ENCODE measurements around the gene SLC25A13. TPM values are rescaled to one million over a fixed set of nuclear protein-coding genes. Genes with fewer than 3 reads are reported as not detected.

The SLC25A13 gene
- total and polyA plus RNA-seq, 9 donors = 11.4 to 32.6 (median 23.1) TPM

DNA sequence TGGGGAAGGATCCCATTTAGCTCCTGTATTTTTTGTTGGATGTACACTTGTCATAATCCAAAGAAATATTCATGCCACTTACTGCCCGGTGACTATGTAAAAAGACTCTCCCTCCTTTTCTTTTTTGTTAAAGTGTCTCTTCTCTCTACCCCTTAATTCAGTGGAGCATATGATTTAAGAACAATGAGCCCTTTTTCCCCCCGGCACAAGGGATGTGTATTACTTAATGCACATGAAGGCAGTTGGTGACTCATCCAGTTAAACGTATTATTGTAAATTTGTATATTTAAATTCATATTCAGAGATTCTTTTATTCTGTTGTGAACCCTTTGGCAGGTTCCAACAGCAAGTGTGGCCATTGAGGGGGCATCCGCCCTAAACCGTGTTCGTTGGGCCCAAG lies 241.9 kb downstream of the SLC25A13 start:
- no peaks in the 10 kb centered on the region for H3K36me3 ChIP-seq
- intact Hi-C loops (cut with DNase I) = no loop called here

DNA sequence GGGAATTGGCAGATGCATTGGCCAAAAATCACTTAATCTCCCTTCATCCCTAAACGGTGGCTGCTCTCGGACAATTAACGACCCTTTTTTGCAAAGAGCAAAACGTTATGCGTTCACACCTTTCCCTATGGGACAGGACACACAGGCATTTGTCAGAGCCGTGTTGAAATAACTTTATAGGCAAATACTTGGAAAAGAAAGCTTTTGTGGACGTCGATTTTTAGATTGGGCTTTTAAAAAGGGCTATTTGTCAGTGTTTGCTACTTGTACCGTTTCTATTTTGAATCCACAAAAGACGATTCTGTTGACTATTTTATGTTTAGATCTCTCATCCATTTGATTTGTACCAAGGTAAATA lies 245.6 kb downstream of the SLC25A13 start:
- intact Hi-C loops (cut with DNase I) = loop anchor here in 3 of 4 donors (5.0 to 10.0 kb wide), 2 partner anchors 162 to 951 kb away; no protein-coding TSS in a partner anchor
- H3K9me3 ChIP-seq = no peaks in the 10 kb centered on the region
- no peak for DNase-seq
- H3K4me1 ChIP-seq (ENCODE audit: insufficient read depth) = no peaks in the 10 kb centered on the region
- no peaks in the 10 kb centered on the region for H3K36me3 ChIP-seq
- H3K4me3 ChIP-seq = peak overlapping the region; percentile 46
- TF ChIP-seq, protein P1, sequence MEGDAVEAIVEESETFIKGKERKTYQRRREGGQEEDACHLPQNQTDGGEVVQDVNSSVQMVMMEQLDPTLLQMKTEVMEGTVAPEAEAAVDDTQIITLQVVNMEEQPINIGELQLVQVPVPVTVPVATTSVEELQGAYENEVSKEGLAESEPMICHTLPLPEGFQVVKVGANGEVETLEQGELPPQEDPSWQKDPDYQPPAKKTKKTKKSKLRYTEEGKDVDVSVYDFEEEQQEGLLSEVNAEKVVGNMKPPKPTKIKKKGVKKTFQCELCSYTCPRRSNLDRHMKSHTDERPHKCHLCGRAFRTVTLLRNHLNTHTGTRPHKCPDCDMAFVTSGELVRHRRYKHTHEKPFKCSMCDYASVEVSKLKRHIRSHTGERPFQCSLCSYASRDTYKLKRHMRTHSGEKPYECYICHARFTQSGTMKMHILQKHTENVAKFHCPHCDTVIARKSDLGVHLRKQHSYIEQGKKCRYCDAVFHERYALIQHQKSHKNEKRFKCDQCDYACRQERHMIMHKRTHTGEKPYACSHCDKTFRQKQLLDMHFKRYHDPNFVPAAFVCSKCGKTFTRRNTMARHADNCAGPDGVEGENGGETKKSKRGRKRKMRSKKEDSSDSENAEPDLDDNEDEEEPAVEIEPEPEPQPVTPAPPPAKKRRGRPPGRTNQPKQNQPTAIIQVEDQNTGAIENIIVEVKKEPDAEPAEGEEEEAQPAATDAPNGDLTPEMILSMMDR (IDR thresholded peaks at IDR 0.05) = no peak
- TF ChIP-seq POLR2A (IDR thresholded peaks at IDR 0.05) (no peak), EP300 (IDR thresholded peaks at IDR 0.05) (no peak)
- WGBS, 3 donors = 13 to 26% (median 19%) methylated on average over 10 of the region's 10 CpGs
- peak overlapping the region in 1 of 2 donors; percentile 64 for H3K27ac ChIP-seq
- no peaks in the 10 kb centered on the region for H3K27me3 ChIP-seq

More for the DNA sequence above, 241.9 kb downstream of the SLC25A13 start:
- TF ChIP-seq EP300 (IDR thresholded peaks at IDR 0.05) = no peak
- TF ChIP-seq, protein P1 (IDR thresholded peaks at IDR 0.05) = no peak
- TF ChIP-seq POLR2A (IDR thresholded peaks at IDR 0.05) = no peak
- Histone ChIP-seq H3K4me1 (ENCODE audit: insufficient read depth) (no peaks in the 10 kb centered on the region), H3K4me3 (no peak overlapping the region), H3K27ac (no peak overlapping the region), H3K27me3 (no peaks in the 10 kb centered on the region), H3K9me3 (no peaks in the 10 kb centered on the region)
- DNase-seq = no peak
- WGBS, 3 donors = 80 to 97% (median 82%) methylated on average over 6 of the region's 6 CpGs

DNA sequence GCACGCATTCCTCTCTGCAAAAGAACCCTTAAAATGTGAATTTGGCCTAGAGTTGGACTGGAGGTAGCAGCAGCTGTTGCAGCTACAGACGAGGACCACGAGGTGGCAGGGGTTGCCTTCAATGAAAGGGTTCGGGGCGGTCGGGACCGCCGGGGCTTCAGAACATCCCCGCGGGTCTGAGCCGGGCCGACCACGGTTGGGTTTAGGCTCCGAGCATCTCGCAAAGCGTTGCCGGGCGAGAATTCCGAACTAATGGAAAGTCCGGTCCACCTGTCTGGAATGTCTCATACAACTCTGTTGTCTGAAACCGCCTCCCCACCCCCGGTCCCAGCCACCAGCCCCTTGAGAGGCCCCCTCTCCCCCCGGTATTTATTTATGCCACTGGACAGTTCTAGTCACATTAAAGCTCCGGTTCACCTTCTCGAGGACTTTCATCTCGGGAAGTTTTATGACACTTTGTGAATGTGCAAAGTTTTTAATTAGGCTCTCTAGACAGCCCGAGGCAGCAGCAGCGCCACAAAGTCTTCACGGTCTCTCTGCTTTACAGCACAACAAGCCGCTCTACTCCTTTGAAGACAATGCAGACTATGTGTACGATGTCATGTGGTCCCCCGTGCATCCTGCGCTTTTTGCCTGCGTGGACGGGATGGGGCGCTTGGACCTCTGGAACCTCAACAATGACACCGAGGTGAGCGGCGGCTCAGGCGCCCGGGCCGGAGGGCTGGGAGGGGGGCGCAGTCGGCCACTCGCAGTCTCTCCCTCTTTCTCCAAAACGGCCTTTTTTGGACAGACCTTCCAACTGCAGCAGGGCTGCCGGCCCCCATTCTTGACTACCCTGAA lies 246.2 kb downstream of the SLC25A13 start:
- peak overlapping the region; percentile 46 for H3K4me3 ChIP-seq
- 1 to 2% (median 2%) methylated on average over 47 of the region's 47 CpGs for WGBS, 3 donors
- no peaks in the 10 kb centered on the region for H3K9me3 ChIP-seq
- no peaks in the 10 kb centered on the region for H3K27me3 ChIP-seq
- peak overlapping the region in 1 of 2 donors; percentile 64 for H3K27ac ChIP-seq
- DNase-seq = peak; percentile 72 to 83 (median 78)
- TF ChIP-seq, protein P1 (IDR thresholded peaks at IDR 0.05) = peak; percentile 67 to 74 (median 71)
- no peak for TF ChIP-seq POLR2A (IDR thresholded peaks at IDR 0.05)
- no peaks in the 10 kb centered on the region for H3K4me1 ChIP-seq (ENCODE audit: insufficient read depth)
- H3K36me3 ChIP-seq = no peaks in the 10 kb centered on the region
- intact Hi-C loops (cut with DNase I) = loop anchor here in 3 of 4 donors (2.0 to 10.0 kb wide), 3 partner anchors 161 to 952 kb away; no protein-coding TSS in a partner anchor

DNA sequence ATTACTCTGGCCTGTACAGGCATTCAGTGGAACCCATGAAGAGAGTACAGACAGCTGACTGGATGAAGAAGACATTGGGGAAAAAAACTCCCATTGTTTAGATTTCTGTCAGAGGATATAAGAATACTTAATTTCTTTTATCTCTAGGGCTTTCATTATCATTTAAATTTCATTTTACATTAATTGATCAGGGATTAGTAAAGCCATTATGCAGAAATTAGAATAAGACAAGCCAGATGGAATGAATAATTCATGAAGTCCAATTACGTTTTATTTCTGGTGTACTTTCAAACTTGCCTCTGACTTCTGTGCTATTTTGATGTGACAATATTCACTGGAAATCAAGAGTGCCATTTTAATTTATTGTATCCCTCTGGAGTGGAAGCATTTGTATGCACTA lies 247.0 kb downstream of the SLC25A13 start:
- intact Hi-C loops (cut with DNase I) = loop anchor here in 3 of 4 donors (2.0 to 10.0 kb wide), 3 partner anchors 160 to 952 kb away; no protein-coding TSS in a partner anchor

More for the DNA sequence above, 247.0 kb downstream of the SLC25A13 start:
- H3K9me3 ChIP-seq = no peaks in the 10 kb centered on the region
- H3K4me3 ChIP-seq = no peak overlapping the region
- no peak for DNase-seq
- no peaks in the 10 kb centered on the region for H3K4me1 ChIP-seq (ENCODE audit: insufficient read depth)
- H3K27ac ChIP-seq = no peak overlapping the region
- H3K36me3 ChIP-seq = no peaks in the 10 kb centered on the region
- H3K27me3 ChIP-seq = no peaks in the 10 kb centered on the region
- no peak for TF ChIP-seq EP300 (IDR thresholded peaks at IDR 0.05)
- TF ChIP-seq POLR2A (IDR thresholded peaks at IDR 0.05) = no peak
- WGBS, 3 donors = 64 to 86% (median 77%) methylated on average over 1 of the region's 1 CpG

MicroRNAs encoded within 50 kb of the gene (microRNA counts, 767-probe panel; counts per million panel counts)
- microRNA hsa-miR-591 = 530 counts per million, percentile 78 among the panel's probes with 10 or more counts

Small RNA genes within 50 kb of the gene (microRNA-seq; reads per million reads assigned to microRNA genes)
- gene MIR591 = 0 reads per million in 3 donors

Small RNA genes within 50 kb of the gene (small RNA-seq; reads per million reads assigned to genes)
- gene AC084368.1 (not detected), gene MIR591 (not detected), gene RNU6-364P (not detected), gene RNU6-532P (not detected)
